ENCODE data around the gene IGFBP6.

DNA sequence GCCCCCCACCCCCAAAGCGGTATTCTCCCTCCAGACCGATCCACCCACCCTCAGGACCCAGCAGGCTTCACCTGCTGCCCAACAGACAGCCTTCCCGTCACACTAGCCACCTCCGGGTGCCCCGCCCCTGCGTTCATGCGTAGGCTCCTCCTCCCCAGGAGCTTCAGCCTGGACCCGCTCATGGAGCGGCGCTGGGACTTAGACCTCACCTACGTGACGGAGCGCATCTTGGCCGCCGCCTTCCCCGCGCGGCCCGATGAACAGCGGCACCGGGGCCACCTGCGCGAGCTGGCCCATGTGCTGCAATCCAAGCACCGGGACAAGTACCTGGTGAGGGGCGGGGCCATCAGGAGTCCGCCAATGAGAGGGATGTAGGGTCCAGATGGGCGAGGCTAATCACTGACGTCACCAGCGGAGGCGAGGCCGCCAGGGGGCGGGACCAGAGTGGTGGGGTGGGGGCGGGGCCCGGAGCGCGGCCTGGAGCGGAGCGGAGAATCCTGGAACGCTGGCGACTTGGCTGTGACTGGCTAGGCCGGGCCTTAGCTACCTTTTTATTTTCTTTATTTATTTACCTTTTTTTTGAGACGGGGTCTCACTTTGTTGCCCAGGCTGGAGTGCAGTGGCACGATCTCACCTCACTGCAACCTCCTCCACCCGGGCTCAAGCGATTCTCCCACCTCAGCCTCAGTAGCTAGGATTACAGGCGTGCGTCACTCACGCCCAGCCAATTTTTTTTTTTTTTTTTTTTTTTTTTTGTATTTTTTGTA lies 43.2 kb upstream of the IGFBP6 start:
- TF ChIP-seq EZH2 (IDR thresholded peaks at IDR 0.05; ENCODE audit: borderline replicate concordance, insufficient read depth, low read depth, low read length, poor library complexity, severe bottlenecking) = no peak
- TF ChIP-seq, protein P1, sequence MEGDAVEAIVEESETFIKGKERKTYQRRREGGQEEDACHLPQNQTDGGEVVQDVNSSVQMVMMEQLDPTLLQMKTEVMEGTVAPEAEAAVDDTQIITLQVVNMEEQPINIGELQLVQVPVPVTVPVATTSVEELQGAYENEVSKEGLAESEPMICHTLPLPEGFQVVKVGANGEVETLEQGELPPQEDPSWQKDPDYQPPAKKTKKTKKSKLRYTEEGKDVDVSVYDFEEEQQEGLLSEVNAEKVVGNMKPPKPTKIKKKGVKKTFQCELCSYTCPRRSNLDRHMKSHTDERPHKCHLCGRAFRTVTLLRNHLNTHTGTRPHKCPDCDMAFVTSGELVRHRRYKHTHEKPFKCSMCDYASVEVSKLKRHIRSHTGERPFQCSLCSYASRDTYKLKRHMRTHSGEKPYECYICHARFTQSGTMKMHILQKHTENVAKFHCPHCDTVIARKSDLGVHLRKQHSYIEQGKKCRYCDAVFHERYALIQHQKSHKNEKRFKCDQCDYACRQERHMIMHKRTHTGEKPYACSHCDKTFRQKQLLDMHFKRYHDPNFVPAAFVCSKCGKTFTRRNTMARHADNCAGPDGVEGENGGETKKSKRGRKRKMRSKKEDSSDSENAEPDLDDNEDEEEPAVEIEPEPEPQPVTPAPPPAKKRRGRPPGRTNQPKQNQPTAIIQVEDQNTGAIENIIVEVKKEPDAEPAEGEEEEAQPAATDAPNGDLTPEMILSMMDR (IDR thresholded peaks at IDR 0.05) = no peak

All from B cell (primary cell).